ENCODE results near the gene HINT3.
"Not testable (repeated sequence)": the region's sequence is repeated elsewhere in the genome, so short reads cannot be mapped to it uniquely, and the experiment has no call there.

HINT3 gene

DNA sequence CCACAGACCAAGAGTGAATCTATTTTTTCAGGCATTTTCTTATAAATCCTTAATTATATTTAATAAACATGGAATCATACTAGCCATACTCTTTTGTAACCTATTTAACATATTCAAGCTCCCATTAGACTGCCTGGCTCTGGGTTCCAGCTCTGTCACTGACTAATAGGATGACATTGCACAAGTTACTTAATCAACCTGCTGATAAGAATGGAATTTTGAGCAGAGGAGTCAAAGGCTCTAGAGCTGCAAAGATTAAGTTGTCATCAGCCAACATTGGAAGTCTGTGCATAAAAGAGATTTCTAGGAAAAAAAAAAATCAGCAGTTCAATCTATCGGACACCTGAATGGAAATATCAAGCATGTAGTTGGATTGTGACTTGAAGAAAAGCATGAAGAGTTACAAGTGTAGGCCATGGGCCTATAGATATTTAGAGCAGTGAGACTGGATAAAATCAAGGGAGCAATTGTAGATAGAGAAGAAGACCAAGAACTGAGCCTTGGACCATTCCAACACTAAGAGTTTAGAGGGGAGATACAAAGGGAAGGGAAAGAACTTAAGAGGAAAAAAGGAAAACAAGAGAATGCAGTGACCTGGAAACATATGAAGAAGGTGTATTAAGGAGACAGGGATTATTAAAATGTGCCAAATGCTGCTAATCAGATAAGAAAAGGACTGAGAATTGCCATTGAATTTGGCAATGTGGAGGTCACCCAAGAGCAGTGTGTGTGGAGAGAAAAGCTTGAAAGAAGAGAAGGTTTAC lies 11.0 kb upstream of the HINT3 start:
- Mint-ChIP-seq H3K4me3 (no peak overlapping the region), H3K4me1 (no peaks in the 10 kb centered on the region), H3K27ac (no peak overlapping the region), H3K27me3 (peaks cover 14% of the 10 kb centered on the region), H3K9me3 (no peaks in the 10 kb centered on the region), H3K36me3 (no peaks in the 10 kb centered on the region)
- ATAC-seq (ENCODE audit: low read depth) (no peak), DNase-seq (ENCODE audit: low spot score in 2 of 2) (no peak)

DNA sequence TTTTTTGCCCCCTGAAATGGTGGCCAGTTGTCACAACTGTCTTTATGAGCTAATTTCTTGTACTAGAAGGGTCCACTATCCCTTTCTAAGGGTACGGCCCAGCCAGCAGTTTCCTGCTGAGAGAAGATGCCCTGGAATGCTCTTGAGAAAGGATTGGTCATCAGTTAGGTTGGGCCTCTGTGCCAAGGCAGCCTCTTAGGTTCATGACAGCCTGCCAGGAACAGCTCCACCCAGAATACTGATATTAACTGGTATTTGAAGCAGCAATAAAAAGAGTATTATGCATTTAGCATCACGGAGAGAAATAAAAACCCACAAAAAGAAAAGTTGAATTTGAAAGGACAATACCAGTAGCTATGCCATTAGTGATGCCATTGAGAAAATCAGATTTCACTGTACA lies 9.0 kb upstream of the HINT3 start:
- DNase-seq (ENCODE audit: low spot score in 2 of 2): no peak
- H3K27ac Mint-ChIP-seq: no peak overlapping the region
- H3K9me3 Mint-ChIP-seq: no peaks in the 10 kb centered on the region
- H3K4me1 Mint-ChIP-seq: no peaks in the 10 kb centered on the region
- H3K36me3 Mint-ChIP-seq: no peaks in the 10 kb centered on the region
- no peak for ATAC-seq (ENCODE audit: low read depth)
- no peak overlapping the region for H3K4me3 Mint-ChIP-seq
- H3K27me3 Mint-ChIP-seq: peaks cover 11% of the 10 kb centered on the region

DNA sequence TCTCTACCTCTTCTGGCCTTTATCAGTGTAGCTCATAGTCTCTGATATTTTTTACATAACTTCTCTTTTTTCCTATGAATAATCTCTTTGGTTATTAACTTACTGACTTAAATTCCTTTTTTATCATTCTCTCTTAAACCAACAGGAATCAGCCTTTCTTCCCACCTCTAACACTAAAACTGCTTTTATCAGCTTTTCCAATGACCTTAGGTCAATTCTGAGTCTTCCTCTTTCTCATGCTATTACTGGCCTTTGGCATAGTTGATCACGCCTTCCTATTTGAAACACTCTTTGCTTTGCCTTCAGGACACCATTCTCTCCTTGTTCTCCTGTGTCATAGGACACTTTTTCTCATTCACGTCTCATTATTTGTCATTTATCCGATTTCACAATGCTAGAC lies 8.1 kb upstream of the HINT3 start:
- Mint-ChIP-seq H3K9me3 (no peaks in the 10 kb centered on the region), H3K27me3 (peaks cover 8% of the 10 kb centered on the region), H3K27ac (no peak overlapping the region), H3K4me1 (no peaks in the 10 kb centered on the region), H3K4me3 (no peak overlapping the region), H3K36me3 (no peaks in the 10 kb centered on the region)
- no peak for ATAC-seq (ENCODE audit: low read depth)
- no peak for DNase-seq (ENCODE audit: low spot score in 2 of 2)

DNA sequence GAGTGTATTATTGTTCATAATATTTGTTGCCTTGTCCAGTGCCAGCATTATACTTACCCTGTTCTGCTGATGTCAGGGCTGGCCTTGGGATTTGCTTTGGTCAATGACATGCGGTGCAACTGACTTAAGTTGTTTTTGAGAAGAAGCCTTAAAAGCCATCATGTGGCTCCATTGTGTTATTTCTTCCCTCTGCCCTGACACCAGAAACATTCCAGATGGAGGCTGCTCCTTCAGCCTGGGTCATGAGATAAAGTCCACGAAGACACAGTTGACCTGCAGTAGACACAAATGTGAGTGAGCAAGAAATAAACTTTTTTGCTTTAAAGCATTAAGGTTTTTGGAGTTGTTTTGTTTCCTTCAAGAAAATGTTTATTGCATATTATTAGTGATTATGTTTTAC lies 7.5 kb upstream of the HINT3 start:
- H3K4me1 Mint-ChIP-seq: no peaks in the 10 kb centered on the region
- no peak overlapping the region for H3K27ac Mint-ChIP-seq
- peaks cover 8% of the 10 kb centered on the region for H3K27me3 Mint-ChIP-seq
- H3K4me3 Mint-ChIP-seq: no peak overlapping the region
- no peaks in the 10 kb centered on the region for H3K36me3 Mint-ChIP-seq
- no peaks in the 10 kb centered on the region for H3K9me3 Mint-ChIP-seq
- no peak for ATAC-seq (ENCODE audit: low read depth)
- no peak for DNase-seq (ENCODE audit: low spot score in 2 of 2)

DNA sequence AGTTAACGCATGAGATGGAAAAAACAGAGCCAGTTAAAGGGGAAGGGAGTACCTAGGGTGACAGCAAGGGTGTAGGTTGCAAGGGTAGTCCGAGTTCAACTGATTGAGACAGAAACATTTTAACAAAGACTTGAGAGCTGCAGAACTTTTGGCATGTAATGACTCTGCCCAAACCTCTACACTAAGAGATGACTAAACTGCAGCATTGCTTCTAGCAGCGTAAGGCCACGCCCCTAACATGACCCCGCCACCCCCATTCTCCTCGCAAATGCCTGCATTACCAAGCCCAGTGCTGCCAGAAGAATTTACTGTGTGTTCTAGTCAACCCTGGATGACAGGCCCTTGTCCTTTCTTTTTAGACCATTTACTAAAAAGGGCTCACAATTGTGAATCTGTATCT lies 6.3 kb upstream of the HINT3 start:
- DNase-seq (ENCODE audit: low spot score in 2 of 2) (no peak), ATAC-seq (ENCODE audit: low read depth) (no peak)
- Mint-ChIP-seq H3K9me3 (no peaks in the 10 kb centered on the region), H3K27ac (no peak overlapping the region), H3K27me3 (peaks cover 8% of the 10 kb centered on the region), H3K4me1 (no peaks in the 10 kb centered on the region), H3K36me3 (no peaks in the 10 kb centered on the region), H3K4me3 (no peak overlapping the region)

DNA sequence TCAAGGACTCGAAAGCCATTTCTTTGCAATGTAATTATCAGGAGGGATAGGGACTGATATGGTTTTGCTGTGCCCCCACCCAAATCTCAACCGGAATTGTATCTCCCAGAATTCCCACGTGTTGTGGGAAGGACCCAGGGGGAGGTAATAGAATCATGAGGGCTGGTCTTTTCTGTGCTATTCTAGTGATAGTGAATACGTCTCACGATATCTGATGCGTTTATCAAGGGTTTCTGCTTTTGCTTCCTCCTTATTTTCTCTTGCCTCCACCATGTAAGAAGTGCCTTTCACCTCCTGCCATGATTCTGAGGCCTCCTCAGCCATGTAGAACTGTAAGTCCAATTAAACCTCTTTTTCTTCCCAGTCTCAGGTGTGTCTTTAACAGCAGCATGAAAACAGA lies 5.9 kb upstream of the HINT3 start:
- not testable (repeated sequence) for H3K9me3 Mint-ChIP-seq; H3K4me3 Mint-ChIP-seq; H3K27me3 Mint-ChIP-seq; ATAC-seq (ENCODE audit: low read depth); H3K36me3 Mint-ChIP-seq; H3K4me1 Mint-ChIP-seq; DNase-seq (ENCODE audit: low spot score in 2 of 2); H3K27ac Mint-ChIP-seq

DNA sequence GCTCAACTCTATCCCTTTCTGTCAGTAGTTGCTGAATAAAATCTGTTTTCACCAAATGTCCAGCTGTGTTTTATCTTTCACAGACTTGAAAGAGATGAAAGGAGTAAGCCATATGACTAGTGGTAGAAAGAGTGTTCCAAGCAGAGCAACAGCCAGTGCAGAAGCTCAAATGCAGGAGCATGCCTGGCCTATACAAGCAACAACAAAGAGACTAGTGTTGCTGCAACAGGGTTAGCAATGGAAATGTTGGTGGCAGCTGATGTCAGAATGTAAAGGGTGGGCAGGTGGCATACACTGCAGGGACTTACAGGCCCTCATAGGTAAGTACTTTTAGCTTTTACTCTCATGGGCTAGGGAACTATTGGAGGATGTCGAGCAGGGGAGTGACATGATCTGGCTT lies 5.2 kb upstream of the HINT3 start:
- DNase-seq (ENCODE audit: low spot score in 2 of 2) (no peak), ATAC-seq (ENCODE audit: low read depth) (no peak)
- H3K9me3 Mint-ChIP-seq: no peaks in the 10 kb centered on the region
- H3K27ac Mint-ChIP-seq: no peak overlapping the region
- H3K4me1 Mint-ChIP-seq: peaks cover 3% of the 10 kb centered on the region
- no peaks in the 10 kb centered on the region for H3K36me3 Mint-ChIP-seq
- no peak overlapping the region for H3K4me3 Mint-ChIP-seq
- H3K27me3 Mint-ChIP-seq: peaks cover 7% of the 10 kb centered on the region

DNA sequence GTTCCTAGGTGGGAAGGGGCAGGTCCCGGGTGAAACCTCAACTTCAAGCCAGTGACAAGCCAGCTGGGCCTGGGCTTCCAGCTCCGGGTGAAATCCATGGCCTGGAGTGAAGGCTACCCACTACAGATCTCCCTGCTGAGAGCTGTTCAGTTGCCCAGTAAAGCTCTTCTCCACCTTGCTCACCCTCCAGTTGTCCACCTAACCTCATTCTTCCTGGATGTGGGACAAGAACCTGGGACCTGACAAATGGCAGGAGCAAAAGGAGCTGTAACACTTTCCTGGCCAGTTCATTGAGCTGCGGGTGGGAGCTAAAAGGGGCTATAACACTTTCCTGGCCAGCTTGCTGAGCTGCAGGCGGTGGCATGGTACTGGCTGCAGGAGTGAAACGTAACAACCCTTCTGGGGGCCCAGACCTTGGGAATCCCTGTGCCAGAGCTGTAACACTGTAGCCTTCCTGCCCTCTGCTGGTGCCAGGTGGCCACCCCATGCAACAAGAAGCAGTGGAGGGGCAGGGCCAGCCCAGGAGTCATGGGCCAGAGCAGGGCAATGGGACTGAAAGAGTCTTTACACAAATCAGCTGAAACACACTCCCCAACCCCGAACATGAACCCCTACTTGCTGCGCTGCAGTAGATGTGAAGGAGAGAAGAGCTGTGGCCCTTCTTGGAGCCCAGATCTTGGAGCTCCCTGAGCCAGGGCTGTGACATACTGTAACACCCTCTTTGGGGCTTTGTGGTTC lies 3.6 kb upstream of the HINT3 start:
- H3K27me3 Mint-ChIP-seq: peaks cover 7% of the 10 kb centered on the region
- H3K9me3 Mint-ChIP-seq: no peaks in the 10 kb centered on the region
- peaks cover 3% of the 10 kb centered on the region for H3K4me1 Mint-ChIP-seq
- no peak overlapping the region for H3K4me3 Mint-ChIP-seq
- ATAC-seq (ENCODE audit: low read depth) (no peak), DNase-seq (ENCODE audit: low spot score in 2 of 2) (no peak)
- no peak overlapping the region for H3K27ac Mint-ChIP-seq
- H3K36me3 Mint-ChIP-seq: no peaks in the 10 kb centered on the region

DNA sequence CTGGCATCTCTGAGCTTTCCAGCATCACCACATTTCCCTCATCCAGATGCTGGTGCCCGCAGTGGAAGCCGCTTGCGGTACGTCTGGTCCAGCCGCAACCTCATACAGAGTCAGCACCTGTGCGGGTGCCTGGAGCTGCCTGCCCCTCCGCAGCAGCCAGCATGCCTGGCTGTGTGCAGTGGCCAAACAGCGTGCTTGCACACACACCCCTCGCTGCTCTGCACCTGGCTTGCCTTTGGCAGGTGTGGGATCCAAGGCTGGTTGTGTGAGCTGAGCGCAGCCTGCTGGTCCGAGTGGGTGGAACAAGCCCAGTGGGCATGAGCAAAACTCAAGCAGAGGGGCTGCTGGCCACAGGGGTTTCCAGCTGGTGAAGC lies 3.1 kb upstream of the HINT3 start:
- Mint-ChIP-seq H3K4me3 (no peak overlapping the region), H3K27ac (no peak overlapping the region), H3K9me3 (no peaks in the 10 kb centered on the region), H3K4me1 (peaks cover 3% of the 10 kb centered on the region), H3K27me3 (peaks cover 6% of the 10 kb centered on the region), H3K36me3 (no peaks in the 10 kb centered on the region)
- ATAC-seq (ENCODE audit: low read depth) (no peak), DNase-seq (ENCODE audit: low spot score in 2 of 2) (no peak)

DNA sequence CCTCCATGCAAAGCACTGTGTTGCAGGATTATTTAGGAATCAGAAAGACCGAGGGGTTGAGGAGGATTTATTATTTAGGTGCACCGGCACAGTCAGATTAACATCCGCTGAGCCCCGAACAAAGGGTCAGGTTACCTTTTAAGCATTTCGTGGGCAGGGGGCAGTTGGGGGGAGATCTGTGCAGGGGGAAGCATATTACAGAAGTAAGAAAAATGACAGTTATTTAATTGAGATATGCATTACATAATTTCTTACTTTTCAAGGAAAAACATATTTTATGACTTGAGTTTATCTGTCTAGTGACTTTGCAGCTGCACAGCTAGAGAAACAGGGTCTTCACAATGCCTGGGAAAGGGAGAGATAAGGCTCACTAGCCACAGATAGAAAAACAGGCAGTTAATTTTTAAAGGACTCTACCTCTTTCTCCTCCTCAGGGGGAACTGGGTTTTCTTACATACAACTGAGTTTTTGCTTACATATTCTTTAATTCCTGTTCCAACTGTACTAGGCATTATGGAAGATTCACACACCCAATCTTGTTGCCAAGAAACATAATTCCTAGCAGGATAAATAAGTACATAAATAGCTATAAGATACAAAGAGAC lies 1.7 kb upstream of the HINT3 start:
- Mint-ChIP-seq H3K36me3 (no peaks in the 10 kb centered on the region), H3K27me3 (peaks cover 4% of the 10 kb centered on the region), H3K4me3 (no peak overlapping the region), H3K4me1 (peaks cover 3% of the 10 kb centered on the region), H3K9me3 (no peaks in the 10 kb centered on the region), H3K27ac (no peak overlapping the region)
- ATAC-seq (ENCODE audit: low read depth): no peak
- no peak for DNase-seq (ENCODE audit: low spot score in 2 of 2)

DNA sequence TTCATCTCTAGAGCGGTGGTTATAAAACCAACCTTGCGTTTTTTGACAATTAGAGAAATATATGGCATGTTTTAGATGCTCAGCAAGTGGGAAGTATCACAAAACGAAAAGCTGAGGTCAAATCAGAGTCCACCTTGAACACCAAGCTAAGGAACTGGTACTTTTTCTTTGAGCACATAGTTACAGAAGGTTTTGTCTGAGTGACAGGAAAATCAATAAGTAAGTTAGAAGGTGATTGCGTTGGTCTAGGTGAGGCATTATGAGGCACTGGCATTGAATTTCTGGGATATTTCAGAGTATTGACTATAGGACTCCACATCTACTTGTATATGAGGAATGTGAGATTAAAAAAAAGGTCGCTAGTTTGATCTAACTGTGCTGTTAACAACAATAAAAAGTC lies 597 bp upstream of the HINT3 start:
- DNase-seq (ENCODE audit: low spot score in 2 of 2): no peak
- Mint-ChIP-seq H3K36me3 (peaks cover 2% of the 10 kb centered on the region), H3K4me3 (peak overlapping the region; percentile 63), H3K27me3 (peaks cover 4% of the 10 kb centered on the region), H3K9me3 (no peaks in the 10 kb centered on the region), H3K27ac (no peak overlapping the region), H3K4me1 (peaks cover 3% of the 10 kb centered on the region)
- no peak for ATAC-seq (ENCODE audit: low read depth)

DNA sequence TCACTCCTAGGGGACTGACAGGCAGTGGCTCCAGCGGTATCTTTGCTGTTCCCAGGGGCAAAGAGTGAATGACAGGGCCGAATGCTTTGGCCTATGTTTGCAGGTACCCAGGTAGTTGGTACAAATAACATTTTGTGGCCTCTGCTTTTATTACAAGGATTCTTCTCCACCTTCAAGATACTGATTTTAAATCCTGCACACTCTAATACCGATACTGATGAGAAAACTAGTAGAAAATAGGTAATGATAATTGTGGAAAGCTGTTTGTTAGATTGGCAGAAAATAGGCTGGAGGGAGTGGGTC lies 772 bp downstream of the HINT3 start:
- DNase-seq (ENCODE audit: low spot score in 2 of 2): no peak
- H3K36me3 Mint-ChIP-seq: peaks cover 2% of the 10 kb centered on the region
- peaks cover 6% of the 10 kb centered on the region for H3K4me1 Mint-ChIP-seq
- no peaks in the 10 kb centered on the region for H3K9me3 Mint-ChIP-seq
- H3K4me3 Mint-ChIP-seq: no peak overlapping the region
- H3K27me3 Mint-ChIP-seq: peaks cover under 1% of the 10 kb centered on the region
- ATAC-seq (ENCODE audit: low read depth): no peak
- H3K27ac Mint-ChIP-seq: no peak overlapping the region

DNA sequence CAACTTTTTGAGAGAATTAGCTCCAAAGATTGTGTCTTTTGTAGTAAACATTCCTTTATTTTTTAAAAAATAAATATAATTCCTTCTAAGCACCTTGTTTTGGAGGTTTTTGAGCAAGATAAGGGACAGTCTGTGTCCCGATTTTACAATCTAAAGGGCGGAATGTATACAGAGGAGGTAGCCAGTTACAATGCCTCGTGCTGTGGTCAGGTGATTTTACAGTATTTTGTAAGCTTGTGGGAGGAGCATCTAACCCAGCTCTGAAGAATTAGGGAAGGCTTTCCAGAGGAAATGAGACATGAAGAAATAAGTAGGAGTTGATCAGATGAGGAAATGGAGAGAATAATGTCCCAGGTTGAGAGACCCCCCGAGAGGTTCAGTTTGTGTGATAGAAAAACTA lies 1.3 kb downstream of the HINT3 start:
- Mint-ChIP-seq H3K4me3 (no peak overlapping the region), H3K27me3 (no peaks in the 10 kb centered on the region), H3K9me3 (no peaks in the 10 kb centered on the region), H3K4me1 (peaks cover 6% of the 10 kb centered on the region), H3K36me3 (peaks cover 2% of the 10 kb centered on the region), H3K27ac (no peak overlapping the region)
- DNase-seq (ENCODE audit: low spot score in 2 of 2) (no peak), ATAC-seq (ENCODE audit: low read depth) (no peak)

DNA sequence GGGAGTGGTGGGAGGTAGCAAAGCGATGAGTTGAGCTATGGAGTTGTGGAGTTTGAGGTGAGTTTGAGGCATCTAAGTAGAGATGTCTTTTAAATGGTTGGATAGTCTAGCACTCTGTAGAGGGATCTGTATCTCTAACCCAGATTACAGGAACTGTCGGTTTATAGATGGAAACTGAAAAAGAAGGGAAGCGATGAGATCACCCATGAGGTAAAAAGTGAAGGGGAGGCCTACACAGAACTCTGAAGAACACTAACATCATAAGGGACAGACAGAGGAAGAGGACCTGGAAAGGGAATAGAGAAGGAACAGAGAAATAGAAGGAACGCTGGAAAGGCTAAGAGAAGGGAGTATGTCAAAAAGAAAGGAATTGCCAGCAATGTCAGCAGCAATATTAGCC lies 2.5 kb downstream of the HINT3 start:
- no peak for ATAC-seq (ENCODE audit: low read depth)
- no peaks in the 10 kb centered on the region for H3K9me3 Mint-ChIP-seq

DNA sequence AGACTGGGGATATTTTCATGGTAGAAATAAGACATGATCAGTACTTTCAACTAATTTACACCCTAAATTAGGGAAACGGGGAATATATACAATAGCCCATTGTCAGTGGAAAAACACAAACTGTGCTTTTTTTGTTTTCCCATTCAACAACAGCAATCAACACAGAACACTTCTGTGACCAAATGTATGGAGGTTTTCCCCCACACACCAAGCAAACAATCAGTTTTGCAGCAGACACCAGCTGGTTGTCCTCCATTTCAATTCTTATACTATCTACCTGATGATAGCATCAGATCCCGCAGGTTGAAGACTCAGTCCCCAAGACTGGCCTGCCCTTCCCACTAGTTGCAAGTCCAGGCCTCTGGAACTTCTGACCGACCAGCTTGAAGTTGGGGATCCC lies 4.5 kb downstream of the HINT3 start:
- H3K27me3 Mint-ChIP-seq: no peaks in the 10 kb centered on the region
- no peak overlapping the region for H3K27ac Mint-ChIP-seq
- no peak overlapping the region for H3K4me3 Mint-ChIP-seq
- H3K4me1 Mint-ChIP-seq: peaks cover 15% of the 10 kb centered on the region
- DNase-seq (ENCODE audit: low spot score in 2 of 2) (no peak), ATAC-seq (ENCODE audit: low read depth) (no peak)
- H3K9me3 Mint-ChIP-seq: no peaks in the 10 kb centered on the region
- H3K36me3 Mint-ChIP-seq: peaks cover 2% of the 10 kb centered on the region

More for the DNA sequence above, 2.5 kb downstream of the HINT3 start:
- DNase-seq (ENCODE audit: low spot score in 2 of 2): no peak
- H3K27me3 Mint-ChIP-seq: no peaks in the 10 kb centered on the region
- no peak overlapping the region for H3K4me3 Mint-ChIP-seq
- peaks cover 13% of the 10 kb centered on the region for H3K4me1 Mint-ChIP-seq
- no peak overlapping the region for H3K27ac Mint-ChIP-seq
- peaks cover 2% of the 10 kb centered on the region for H3K36me3 Mint-ChIP-seq

Measured in memory B cell (primary cell).